Lower leg skin (tissue), 4 donors: Measurements from ENCODE around the gene TEAD3. TPM values are rescaled to one million over a fixed set of nuclear protein-coding genes. Genes with fewer than 3 reads are reported as not detected.

ENCODE experiments used
- DNase-seq, 2 donors: peaks; one replicate each; pipeline ENCODE4 v3.0.0-alpha.2; 2019; ENCODE audit warnings: low spot score in 2 of 2
- H3K4me3 ChIP-seq: fragments of 200-600 bp; sonication (generic); 2 replicates; pipeline ENCODE4 v1.5.1; 2017; ENCODE audit warnings: mild to moderate bottlenecking, low read depth; ENCODE audit not compliant: poor library complexity, severe bottlenecking
- POLR2A ChIP-seq, 2 donors: fragments of 450-650 bp; IDR thresholded peaks; one replicate each; pipeline ENCODE4 v1.6.1; 2016 to 2017; ENCODE audit warnings: antibody characterized with exemption in 2 of 2, mild to moderate bottlenecking in 1 of 2, moderate library complexity in 1 of 2
- WGBS, 2 donors: methylation state at CpG; one replicate each; pipeline ENCODE4 v1.1.5; 2018; 5-methylcytosine and 5-hydroxymethylcytosine counted together
- intact Hi-C: fragments of 100-400 bp; cut with DNase I; formaldehyde crosslinking; loops from one replicate; pipeline ENCODE4 v1.15.0; 2023; ENCODE audit warnings: low total_unique reads
- total RNA-seq, 4 donors: library from RNA; depleted of rRNA; stranded (reverse); fragments of >200 nt; gene quantifications; one replicate each; pipeline ENCODE4 v1.1.0, GENCODE V29; 2016
- TF ChIP-seq, protein P1 (sequence below), 3 donors: fragments of 450-650 bp; IDR thresholded peaks; one replicate each; pipeline ENCODE4 v1.5.1; 2016; ENCODE audit warnings: antibody characterized with exemption in 3 of 3, mild to moderate bottlenecking in 3 of 3, moderate library complexity in 2 of 3

The TEAD3 gene
- total RNA-seq, 4 donors from 2014 or later = 51.3 to 73.2 (median 56.8) TPM

DNA sequence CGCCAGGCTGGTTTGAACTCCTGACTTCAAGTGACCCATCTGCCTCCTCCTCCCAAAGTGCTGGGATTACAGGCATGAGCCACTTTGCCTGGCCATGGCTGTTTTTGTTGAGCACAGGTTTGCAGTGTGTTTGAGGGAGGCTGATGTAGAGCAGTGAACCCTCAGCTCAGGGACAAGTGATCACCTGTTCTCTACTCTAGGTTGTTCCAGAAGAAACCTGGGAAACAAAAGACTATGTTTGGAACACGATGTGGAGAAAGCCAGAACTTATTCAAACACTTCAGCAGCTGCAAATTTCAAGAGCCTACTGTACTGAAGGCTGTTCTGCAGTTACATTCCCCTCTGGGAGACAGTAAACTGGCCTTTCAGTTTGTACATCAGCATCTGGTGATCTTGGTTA, 11.1 kb upstream of the TEAD3 start:
- WGBS, 2 donors = 64 to 80% methylated on average over 2 of the region's 2 CpGs
- H3K4me3 ChIP-seq = no peak overlapping the region
- DNase-seq = no peak
- TF ChIP-seq, protein P1, sequence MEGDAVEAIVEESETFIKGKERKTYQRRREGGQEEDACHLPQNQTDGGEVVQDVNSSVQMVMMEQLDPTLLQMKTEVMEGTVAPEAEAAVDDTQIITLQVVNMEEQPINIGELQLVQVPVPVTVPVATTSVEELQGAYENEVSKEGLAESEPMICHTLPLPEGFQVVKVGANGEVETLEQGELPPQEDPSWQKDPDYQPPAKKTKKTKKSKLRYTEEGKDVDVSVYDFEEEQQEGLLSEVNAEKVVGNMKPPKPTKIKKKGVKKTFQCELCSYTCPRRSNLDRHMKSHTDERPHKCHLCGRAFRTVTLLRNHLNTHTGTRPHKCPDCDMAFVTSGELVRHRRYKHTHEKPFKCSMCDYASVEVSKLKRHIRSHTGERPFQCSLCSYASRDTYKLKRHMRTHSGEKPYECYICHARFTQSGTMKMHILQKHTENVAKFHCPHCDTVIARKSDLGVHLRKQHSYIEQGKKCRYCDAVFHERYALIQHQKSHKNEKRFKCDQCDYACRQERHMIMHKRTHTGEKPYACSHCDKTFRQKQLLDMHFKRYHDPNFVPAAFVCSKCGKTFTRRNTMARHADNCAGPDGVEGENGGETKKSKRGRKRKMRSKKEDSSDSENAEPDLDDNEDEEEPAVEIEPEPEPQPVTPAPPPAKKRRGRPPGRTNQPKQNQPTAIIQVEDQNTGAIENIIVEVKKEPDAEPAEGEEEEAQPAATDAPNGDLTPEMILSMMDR (IDR thresholded peaks at IDR 0.05) = no peak
- no peak for TF ChIP-seq POLR2A (IDR thresholded peaks at IDR 0.05)
- intact Hi-C loops = no loop called here

DNA sequence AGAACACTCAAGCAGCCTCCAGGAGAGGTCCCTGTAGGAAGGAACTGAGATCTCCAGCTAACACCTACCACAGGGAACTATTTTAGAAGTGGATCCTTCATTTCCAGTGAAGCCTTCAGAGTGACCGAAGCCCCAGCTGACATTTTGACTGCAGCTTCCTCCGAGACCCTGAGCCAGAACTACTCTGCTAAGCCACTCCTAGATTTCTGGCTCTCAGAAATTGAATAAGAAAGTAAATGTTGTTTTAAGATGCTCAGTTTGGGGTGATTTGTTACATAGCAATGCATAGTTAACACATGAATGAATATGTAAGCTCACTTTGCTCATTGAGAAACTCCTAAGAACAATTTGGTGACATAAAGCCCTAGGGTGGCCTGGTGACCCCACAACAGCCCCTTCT, 10.3 kb upstream of the TEAD3 start:
- no peak overlapping the region for H3K4me3 ChIP-seq
- 97 to 100% methylated on average over 2 of the region's 2 CpGs for WGBS, 2 donors
- intact Hi-C loops = no loop called here
- DNase-seq = no peak
- TF ChIP-seq, protein P1 (IDR thresholded peaks at IDR 0.05) = no peak
- TF ChIP-seq POLR2A (IDR thresholded peaks at IDR 0.05) = no peak

DNA sequence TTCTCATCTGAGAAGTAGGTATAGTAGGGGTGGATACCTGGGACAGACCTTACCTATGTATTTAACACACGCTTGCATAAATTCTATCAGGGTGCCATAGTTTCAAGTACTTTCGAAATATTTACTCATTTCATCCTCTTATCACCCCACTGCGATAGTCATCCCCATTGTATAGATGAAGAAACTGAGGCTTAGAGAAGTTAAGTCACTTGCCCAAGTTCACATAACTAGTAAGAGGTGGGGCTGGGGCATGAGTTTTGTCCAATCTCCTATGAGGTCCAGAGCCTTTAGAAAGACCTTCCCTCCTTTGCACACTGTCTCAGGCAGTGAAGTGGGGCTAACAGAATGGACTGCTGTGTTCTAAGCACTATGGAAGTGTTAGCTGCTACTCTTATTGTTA, 9.7 kb upstream of the TEAD3 start:
- DNase-seq = no peak
- H3K4me3 ChIP-seq = no peak overlapping the region
- intact Hi-C loops = no loop called here
- WGBS, 2 donors = 97 to 99% methylated on average over 3 of the region's 3 CpGs
- no peak for TF ChIP-seq POLR2A (IDR thresholded peaks at IDR 0.05)
- TF ChIP-seq, protein P1 (IDR thresholded peaks at IDR 0.05) = no peak

DNA sequence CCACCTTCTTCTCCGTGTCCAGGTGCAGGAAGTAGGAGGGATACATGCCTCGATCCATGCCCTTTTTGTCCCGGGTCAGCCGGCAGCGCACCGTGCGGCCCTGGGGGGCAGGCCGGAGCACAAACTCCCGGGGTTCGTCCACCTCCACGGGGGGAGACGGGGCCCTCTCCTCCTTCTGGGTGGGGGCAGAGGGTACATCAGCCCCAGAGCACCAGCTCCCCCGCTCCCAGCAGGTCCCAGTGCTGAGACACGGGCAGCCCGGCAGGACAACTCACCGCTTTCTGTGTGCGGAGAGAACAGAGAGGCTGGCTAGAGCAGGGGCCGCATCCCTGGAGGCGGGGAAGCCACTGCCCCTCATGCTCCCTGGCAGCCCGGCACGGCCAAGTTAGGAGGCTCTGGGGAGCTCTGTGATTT, 9.1 kb upstream of the TEAD3 start:
- no peak for DNase-seq
- TF ChIP-seq POLR2A (IDR thresholded peaks at IDR 0.05) = no peak
- TF ChIP-seq, protein P1 (IDR thresholded peaks at IDR 0.05) = no peak
- no peak overlapping the region for H3K4me3 ChIP-seq

DNA sequence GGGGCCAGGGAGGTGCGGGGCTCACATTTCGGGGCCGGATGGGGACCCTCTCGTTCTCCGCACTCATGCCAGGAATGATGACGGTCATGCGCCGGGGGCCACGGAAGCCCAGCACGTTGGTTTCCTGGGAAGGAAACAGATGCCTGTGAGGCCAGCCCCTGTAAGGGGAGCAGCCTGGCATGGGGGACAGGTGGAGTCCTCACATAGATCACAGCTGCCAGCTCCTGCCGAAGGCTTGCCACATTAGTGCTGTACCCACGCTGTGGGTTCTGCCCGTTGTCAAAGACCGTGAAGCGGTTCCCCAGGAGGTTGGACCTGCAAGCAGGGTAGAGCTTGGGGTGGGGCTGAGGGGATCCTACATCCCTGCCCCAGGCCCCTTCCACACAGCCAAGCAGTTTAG, 6.7 kb upstream of the TEAD3 start:
- TF ChIP-seq POLR2A (IDR thresholded peaks at IDR 0.05) = no peak
- TF ChIP-seq, protein P1 (IDR thresholded peaks at IDR 0.05) = no peak
- H3K4me3 ChIP-seq = no peak overlapping the region
- no peak for DNase-seq
- 31 to 56% methylated on average over 15 of the region's 15 CpGs for WGBS, 2 donors
- intact Hi-C loops = no loop called here

More for the DNA sequence above, 9.1 kb upstream of the TEAD3 start:
- 36 to 47% methylated on average over 11 to 21 of the region's 21 CpGs for WGBS, 2 donors
- intact Hi-C loops = no loop called here

DNA sequence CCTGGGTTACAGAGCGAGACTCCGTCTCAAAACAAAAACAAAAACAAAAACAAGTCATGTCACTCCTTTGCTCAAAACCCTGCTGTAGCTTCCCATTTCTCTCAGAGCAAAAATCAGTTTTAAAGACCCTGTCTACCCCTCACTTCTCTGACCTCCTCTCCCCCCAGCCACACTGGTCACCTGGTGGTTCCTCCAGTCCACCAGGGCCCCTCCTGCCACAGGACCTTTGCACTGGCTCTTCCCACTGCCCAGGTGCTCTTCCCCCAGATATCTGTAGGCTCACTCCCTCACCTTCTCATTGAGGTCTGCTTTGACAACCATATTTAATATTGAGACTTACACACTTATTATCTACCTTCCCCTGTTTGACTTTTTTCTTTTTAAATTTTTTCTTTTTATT, 4.9 kb upstream of the TEAD3 start:
- 91 to 92% methylated on average over 2 of the region's 2 CpGs for WGBS, 2 donors
- no peak for DNase-seq
- TF ChIP-seq, protein P1 (IDR thresholded peaks at IDR 0.05) = no peak
- no peak for TF ChIP-seq POLR2A (IDR thresholded peaks at IDR 0.05)
- intact Hi-C loops = no loop called here
- no peak overlapping the region for H3K4me3 ChIP-seq
